GM13977 (cell line): ENCODE data around the gene ACTR5.
A peak's percentile ranks its signal among the peaks of the same experiment; 100 is the strongest.

Experiments used
- DNase-seq: peaks from one replicate; pipeline ENCODE4 v3.0.0; 2012; ENCODE audit warnings: low spot score
- in situ Hi-C: fragments of 300-500 bp; cut with MboI; formaldehyde crosslinking; loops from one replicate; pipeline ENCODE4 v1.12.0; 2022; ENCODE audit warnings: low sequenced_read_pairs, low pct_unique_long_range_greater_than_20kb, mixed read lengths, inconsistent platforms; ENCODE audit not compliant: unreplicated experiment
- TF ChIP-seq, protein P1 (sequence below): IDR thresholded peaks from 2 replicates; pipeline ENCODE4 v1.5.1; 2012; ENCODE audit warnings: mild to moderate bottlenecking, control low read depth; ENCODE audit not compliant: insufficient read depth; ENCODE audit errors: extremely low read depth, missing control alignments

The ACTR5 gene

DNA sequence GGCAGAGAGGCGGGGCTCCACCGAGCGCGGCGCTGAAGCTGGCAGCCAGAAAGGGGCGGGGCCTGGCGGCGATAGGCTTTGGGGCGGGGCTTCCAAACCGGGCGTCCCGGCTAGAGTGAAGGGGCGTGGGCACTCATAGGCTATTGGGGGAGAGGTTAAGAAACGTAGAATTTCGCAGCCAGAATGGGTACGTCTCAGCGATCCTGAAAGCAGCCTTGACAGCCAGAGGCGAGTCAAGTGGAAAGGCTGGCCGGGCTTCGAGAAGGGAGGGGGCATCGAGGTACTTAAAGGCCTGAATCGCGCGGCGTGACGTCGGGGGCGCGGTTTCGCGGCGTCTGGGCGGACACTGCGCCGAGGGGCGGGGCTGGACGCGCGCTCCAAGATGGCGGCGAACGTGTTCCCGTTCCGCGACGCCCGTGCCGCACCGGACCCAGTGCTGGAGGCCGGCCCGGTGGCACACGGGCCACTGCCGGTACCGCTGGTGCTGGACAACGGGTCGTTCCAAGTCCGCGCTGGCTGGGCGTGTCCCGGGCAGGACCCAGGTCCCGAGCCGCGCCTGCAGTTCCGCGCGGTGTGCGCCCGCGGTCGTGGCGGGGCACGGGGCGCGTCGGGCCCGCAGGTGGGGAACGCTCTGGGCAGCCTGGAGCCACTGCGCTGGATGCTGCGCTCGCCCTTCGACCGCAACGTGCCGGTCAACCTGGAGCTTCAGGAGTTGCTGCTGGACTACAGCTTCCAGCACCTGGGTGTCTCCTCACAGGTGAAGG, at the start of gene ACTR5:
ACTR5 (plus strand) TSS at position 364 of the 764 bp plus-strand sequence; CDS start at position 383, 19 bp downstream.
- in situ Hi-C loops: no loop called here
- TF ChIP-seq, protein P1, sequence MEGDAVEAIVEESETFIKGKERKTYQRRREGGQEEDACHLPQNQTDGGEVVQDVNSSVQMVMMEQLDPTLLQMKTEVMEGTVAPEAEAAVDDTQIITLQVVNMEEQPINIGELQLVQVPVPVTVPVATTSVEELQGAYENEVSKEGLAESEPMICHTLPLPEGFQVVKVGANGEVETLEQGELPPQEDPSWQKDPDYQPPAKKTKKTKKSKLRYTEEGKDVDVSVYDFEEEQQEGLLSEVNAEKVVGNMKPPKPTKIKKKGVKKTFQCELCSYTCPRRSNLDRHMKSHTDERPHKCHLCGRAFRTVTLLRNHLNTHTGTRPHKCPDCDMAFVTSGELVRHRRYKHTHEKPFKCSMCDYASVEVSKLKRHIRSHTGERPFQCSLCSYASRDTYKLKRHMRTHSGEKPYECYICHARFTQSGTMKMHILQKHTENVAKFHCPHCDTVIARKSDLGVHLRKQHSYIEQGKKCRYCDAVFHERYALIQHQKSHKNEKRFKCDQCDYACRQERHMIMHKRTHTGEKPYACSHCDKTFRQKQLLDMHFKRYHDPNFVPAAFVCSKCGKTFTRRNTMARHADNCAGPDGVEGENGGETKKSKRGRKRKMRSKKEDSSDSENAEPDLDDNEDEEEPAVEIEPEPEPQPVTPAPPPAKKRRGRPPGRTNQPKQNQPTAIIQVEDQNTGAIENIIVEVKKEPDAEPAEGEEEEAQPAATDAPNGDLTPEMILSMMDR: no peak
- peak; percentile 99 for DNase-seq

DNA sequence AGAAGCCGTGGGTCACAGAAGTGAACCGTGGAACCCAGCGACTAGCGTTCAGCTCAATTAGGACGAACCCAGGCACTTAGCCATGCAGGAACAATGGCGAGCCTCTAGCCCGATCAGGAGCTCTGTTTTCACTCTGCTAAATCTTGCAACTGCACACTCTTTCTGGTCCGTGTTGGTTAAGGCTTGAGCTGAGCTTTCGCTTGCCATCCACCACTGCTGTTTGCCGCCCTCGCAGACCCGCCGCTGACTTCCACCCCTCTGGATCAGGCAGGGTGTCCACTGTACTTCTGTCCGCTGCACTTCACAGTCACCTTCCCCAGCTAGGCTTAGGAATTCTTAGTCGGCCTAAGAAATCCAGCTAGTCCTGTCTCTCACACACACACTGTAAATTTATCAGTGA, 49.7 kb upstream of the ACTR5 start:
- in situ Hi-C loops: no loop called here
- DNase-seq: no peak
- TF ChIP-seq, protein P1: no peak

DNA sequence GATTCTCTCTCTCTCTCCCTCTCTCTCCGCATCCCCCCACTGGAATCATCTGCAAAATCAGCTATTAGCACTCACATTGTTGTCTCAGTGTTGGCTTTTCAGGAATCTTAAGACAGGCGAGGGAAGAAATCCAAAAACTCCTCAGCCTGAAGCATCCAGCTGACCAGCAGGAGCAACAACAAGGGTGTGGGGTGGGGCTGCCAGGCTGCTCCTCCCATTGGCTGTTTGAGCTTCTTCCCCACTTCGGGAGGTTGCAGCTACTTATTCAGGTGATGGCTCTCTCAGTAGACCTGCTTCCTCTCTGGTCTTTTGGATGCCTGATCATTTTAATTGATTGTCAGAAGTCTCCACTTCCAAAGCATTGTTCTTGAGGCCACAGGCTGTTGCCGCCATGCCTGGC, 48.1 kb upstream of the ACTR5 start:
- in situ Hi-C loops: no loop called here

DNA sequence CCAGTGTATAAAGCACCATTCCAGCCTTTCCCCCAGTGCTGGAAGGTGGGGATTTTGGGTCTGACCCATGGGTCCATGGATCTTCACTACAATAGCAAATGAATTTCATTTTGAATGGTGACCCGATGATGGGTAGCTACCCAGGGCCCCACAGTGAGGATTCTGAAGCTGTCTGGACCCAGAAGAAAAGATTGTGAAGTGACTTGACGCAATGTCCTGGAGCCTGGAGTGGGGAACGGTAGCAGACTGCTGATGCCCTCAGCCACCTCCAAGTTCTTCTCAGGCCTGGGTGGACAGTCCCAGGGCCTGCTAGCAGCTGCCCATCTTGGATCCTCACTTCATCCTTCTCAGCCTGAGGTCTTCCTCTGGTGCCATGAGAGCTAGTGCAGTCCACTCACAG, 47.3 kb upstream of the ACTR5 start:
- TF ChIP-seq, protein P1: no peak
- in situ Hi-C loops: no loop called here
- no peak for DNase-seq

More for the DNA sequence above, 48.1 kb upstream of the ACTR5 start:
- TF ChIP-seq, protein P1: no peak
- DNase-seq: no peak

DNA sequence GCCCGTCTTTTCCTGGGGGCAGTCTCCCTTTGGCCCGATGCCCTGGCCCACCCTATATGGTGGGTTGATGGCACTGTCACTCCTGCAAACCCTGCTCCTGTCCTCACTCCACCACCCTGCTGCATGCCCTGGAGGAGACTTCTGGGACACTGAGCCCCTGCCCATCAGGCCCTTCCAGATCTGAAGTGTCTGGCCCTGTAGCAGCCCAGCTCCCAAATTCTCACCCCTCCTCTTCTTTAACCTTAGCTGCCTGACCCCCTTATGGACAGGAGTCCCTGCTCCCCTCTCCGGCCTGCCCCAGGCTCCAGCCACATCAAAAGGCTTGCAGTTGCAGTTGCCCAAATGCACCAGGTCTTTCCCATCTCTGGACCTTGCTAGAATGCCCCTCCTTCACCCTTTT, 44.7 kb upstream of the ACTR5 start:
- in situ Hi-C loops: no loop called here
- no peak for DNase-seq
- TF ChIP-seq, protein P1: no peak

DNA sequence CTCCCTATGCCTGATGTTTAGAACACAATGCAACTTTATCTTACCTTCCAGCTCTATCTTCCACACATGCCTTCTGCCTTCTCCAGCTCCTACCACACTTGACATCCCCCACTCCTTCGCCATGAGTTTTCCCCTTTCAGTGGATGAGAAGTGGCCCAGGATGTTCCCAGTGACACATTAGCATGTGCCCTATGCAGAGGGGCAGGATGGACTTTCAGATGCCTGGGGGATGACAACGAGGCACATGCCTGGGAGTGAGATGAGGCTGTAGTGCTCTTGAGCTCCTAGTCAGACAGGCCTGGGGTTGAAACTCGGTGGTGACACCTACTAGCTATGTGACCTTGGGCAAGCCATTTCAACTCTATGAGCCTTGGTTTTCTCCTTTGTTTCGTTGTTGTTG, 44.1 kb upstream of the ACTR5 start:
- in situ Hi-C loops: no loop called here
- TF ChIP-seq, protein P1: no peak
- DNase-seq: no peak
